Large intestine (tissue), 3 donors: Measurements from ENCODE around the gene WDR20. TPM values are rescaled to one million over a fixed set of nuclear protein-coding genes. Genes with fewer than 3 reads are reported as not detected.
A peak's percentile ranks its signal among the peaks of the same experiment; 100 is the strongest.

Experiments used
- DNase-seq, 2 donors: peaks; one replicate each; pipeline versions ENCODE4 v3.0.0 to v3.0.0-alpha.2; 2013
- H3K27ac ChIP-seq: one replicate; pipeline ENCODE4 v1.5.1; 2013; ENCODE audit warnings: low read length
- H3K27me3 ChIP-seq: 2 replicates; pipeline ENCODE4 v1.6.1; 2013; ENCODE audit warnings: low read length; ENCODE audit not compliant: control insufficient read depth, insufficient read depth
- H3K36me3 ChIP-seq: 2 replicates; pipeline ENCODE4 v1.6.1; 2013; ENCODE audit warnings: low read length; ENCODE audit not compliant: control insufficient read depth, insufficient read depth
- H3K4me1 ChIP-seq: one replicate; pipeline ENCODE4 v1.6.1; 2013; ENCODE audit warnings: low read length; ENCODE audit not compliant: control insufficient read depth, insufficient read depth
- H3K4me3 ChIP-seq: one replicate; pipeline ENCODE4 v1.5.1; 2013; ENCODE audit warnings: low read length
- H3K9me3 ChIP-seq: one replicate; pipeline ENCODE4 v1.6.1; 2013; ENCODE audit warnings: mild to moderate bottlenecking, low read depth, low read length, moderate library complexity; ENCODE audit not compliant: control insufficient read depth
- WGBS: methylation state at CpG from one replicate; pipeline ENCODE4 v1.1.5; 2013; ENCODE audit warnings: low lambda C conversion rate; ENCODE audit not compliant: insufficient coverage; 5-methylcytosine and 5-hydroxymethylcytosine counted together
- polyA plus RNA-seq: library from polyadenylated mRNA; unstranded; fragments of 120-200 nt; gene quantifications from one replicate; pipeline ENCODE4 v1.2.1, GENCODE V29; 2013

Gene WDR20
- polyA plus RNA-seq, 1 donor: 27.1 TPM

DNA sequence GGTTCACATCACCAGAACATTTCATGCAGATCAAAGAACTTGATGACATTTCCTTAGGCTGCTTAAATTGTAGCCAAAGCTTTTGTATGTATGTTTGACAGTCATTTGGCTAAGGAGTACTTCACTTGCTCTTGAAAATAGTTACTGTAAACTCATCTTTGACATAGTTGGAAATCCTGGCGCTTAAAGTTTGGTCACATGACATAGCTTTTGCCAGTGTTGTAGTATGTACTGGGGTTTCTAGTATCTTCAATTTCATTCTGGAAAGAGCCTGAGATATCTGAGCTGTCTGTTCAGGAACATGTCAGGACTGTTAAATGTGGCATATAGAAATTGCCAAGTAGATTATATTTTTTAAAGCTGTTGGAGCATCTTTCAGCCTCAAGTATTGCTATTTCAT is 55.7 kb downstream of the WDR20 start:
- Histone ChIP-seq H3K4me1 (peaks cover 15% of the 10 kb centered on the region), H3K27ac (no peak overlapping the region), H3K4me3 (no peak overlapping the region), H3K27me3 (no peaks in the 10 kb centered on the region), H3K36me3 (peaks cover 36% of the 10 kb centered on the region), H3K9me3 (no peaks in the 10 kb centered on the region)
- no CpG with 5 or more reads among the region's 1 CpG for WGBS
- DNase-seq: no peak

DNA sequence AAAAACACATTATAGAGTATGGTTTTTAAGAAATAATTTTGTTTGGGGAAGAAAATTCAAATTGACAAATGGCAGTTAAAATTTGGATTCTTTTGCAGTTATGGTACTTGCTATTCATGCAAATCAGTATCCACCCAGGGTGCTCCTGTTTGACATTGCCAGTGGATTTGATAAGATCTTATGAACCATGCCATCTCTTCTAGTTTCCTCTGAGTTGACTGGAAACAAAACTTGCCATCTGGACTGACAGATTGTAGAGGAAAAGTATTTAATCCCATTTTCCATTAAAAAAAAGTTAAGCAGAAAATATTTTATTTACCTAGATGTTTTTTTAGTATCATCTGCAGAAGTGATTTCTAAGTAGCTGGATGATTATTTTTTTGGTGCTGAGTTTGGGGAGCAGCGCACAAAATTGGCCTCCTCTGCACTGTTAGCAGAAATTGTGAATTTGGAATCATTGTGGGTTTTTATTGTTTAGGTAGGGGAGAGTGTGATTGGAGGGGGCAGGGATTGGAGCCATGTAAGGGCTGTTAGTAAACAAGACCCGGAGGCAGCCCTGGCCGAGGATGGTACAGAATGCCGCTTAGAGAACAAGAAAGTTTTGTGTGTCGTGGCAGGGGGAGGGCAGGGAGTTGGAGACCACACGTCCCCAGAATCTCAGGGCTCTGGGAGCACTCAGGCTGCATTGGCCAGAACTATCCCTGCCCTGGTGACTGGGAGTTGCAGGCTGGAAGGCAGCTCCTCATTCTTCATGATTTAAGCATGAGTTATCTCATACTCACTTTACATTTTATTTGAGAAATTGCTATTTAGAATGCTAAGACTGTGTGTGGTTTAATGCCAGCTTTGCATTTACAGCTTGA is 56.6 kb downstream of the WDR20 start:
- no peaks in the 10 kb centered on the region for H3K9me3 ChIP-seq
- no peak overlapping the region for H3K27ac ChIP-seq
- peaks cover 39% of the 10 kb centered on the region for H3K36me3 ChIP-seq
- H3K4me3 ChIP-seq: no peak overlapping the region
- H3K27me3 ChIP-seq: no peaks in the 10 kb centered on the region
- WGBS: 100% methylated on average over 1 of the region's 6 CpGs
- DNase-seq: no peak
- peaks cover 7% of the 10 kb centered on the region for H3K4me1 ChIP-seq

DNA sequence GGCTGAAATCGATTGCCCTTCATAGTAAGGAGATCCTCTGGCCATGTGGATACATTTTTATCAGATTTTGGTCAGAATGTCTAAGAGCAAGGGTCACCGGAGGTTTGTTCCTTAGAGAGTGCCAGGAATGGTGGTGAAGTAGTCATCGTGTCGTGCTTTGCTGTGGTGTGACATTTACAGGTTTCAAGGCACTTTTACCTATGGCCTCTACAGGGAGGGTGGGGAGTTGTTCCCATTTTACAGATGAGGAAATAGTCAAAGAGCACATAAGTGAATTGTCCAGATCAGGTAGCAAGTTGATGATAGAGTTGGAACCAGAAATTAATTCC is 57.2 kb downstream of the WDR20 start:
- Histone ChIP-seq H3K4me3 (no peak overlapping the region), H3K27ac (no peak overlapping the region), H3K27me3 (no peaks in the 10 kb centered on the region), H3K9me3 (no peaks in the 10 kb centered on the region), H3K4me1 (peaks cover 5% of the 10 kb centered on the region), H3K36me3 (peaks cover 39% of the 10 kb centered on the region)
- no peak for DNase-seq
- no CpG with 5 or more reads among the region's 4 CpGs for WGBS

DNA sequence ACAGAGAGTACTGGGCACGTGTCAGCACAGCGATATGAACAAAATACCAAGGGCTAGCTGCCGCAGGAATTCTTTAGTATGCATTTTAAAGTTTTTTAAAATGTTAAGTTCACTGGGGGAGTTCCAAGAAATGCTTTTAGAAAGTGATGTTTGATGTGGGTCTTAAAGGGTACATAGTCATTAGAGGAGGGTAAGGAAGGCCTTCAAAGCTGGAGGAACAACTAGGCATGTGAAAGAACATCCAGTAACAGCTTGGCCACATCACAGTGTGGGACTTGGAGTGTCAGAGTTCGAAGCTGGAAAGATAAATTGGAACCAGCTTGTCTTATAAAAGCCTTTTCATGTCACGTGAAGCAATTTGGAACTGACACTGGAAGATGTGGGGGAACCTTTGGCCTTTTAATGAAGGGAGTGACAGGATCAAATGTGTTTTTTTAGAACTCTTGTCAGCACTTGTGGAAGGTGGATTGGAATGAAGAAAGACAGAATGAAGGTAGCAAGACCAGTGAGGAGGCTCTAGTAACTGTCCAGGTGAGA is 57.7 kb downstream of the WDR20 start:
- no peaks in the 10 kb centered on the region for H3K9me3 ChIP-seq
- peak in 1 of 2 donors; percentile 55 for DNase-seq
- H3K27ac ChIP-seq: no peak overlapping the region
- peaks cover 39% of the 10 kb centered on the region for H3K36me3 ChIP-seq
- H3K27me3 ChIP-seq: no peaks in the 10 kb centered on the region
- 100% methylated on average over 1 of the region's 5 CpGs for WGBS
- peaks cover 5% of the 10 kb centered on the region for H3K4me1 ChIP-seq
- H3K4me3 ChIP-seq: no peak overlapping the region

DNA sequence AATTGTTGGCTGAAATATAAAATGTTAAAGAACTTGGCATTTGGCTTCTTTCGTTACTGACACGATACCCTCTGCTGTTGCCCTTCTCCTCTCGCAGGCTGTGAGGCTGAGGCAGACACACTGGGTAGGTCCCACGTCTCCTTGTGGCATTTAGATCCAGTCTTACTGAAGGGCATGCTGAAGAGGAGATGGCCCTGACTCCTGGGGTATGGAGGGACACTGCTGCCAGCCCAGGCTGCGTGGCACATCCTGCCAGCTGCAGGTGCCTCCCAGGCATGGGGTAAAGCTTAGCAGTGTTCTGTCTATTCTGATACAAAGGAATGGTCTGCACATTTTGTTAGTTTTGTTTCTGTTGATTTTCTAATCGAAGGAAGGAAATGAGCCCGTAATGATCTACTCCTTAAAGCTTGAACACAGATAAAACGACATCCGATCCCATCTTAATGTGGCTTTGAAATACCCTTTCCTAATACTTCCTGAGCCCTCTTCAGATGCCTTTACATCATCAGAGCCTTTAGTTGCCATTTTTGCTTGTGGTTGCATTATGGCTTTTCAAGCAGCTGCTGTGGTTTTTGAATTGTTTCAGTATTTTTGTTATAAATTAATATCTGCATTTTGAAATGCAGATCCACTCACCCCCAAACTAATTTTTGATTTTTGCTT is 61.1 kb downstream of the WDR20 start:
- peaks cover 5% of the 10 kb centered on the region for H3K4me1 ChIP-seq
- no peak overlapping the region for H3K27ac ChIP-seq
- no peak for DNase-seq
- no peaks in the 10 kb centered on the region for H3K27me3 ChIP-seq
- H3K36me3 ChIP-seq: peaks cover 65% of the 10 kb centered on the region
- H3K9me3 ChIP-seq: no peaks in the 10 kb centered on the region
- H3K4me3 ChIP-seq: no peak overlapping the region
- 86% methylated on average over 4 of the region's 9 CpGs for WGBS

DNA sequence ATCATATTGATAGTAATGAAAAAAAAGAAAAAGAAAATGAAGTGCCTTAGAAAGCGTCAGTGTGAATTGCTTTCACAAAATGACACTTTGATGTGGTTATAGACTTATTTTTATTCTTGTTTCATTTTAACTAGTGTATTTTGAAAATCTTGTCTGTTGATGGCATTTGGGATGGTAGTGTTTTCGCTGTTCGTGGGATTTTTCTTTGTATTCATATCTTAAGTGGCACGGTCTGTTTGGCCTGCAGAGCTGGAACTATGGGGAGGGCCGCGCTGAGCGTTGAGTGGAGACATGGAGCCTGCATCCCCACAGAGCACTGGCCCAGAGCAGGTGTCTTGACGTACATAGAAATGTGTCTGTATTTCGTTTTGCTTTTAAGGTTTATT is 61.6 kb downstream of the WDR20 start:
- Histone ChIP-seq H3K9me3 (no peaks in the 10 kb centered on the region), H3K27me3 (no peaks in the 10 kb centered on the region), H3K4me3 (no peak overlapping the region), H3K27ac (no peak overlapping the region), H3K36me3 (peaks cover 61% of the 10 kb centered on the region), H3K4me1 (peaks cover 5% of the 10 kb centered on the region)
- no peak for DNase-seq
- WGBS: no CpG with 5 or more reads among the region's 9 CpGs

DNA sequence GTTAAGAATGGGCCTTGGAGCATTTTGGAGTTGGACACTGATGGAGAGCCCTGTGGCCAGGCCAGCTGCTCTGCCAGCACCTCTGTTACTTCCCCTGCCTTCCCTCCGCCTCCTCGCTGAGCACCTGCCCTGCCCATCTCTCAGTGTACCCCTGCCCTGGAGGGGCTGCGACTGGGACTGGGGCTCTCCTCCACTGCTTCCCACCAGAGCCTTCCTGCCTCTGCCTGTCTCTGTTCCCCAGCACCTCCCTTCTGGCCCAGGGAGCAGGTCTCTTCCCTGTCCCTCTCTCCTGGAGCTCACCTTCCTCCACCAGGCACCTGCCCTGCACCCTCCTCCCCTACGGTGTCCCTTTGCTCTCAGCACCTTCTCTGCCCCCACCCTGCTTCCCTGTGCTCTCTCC is 62.1 kb downstream of the WDR20 start:
- Histone ChIP-seq H3K4me3 (no peak overlapping the region), H3K27ac (no peak overlapping the region), H3K27me3 (no peaks in the 10 kb centered on the region), H3K9me3 (no peaks in the 10 kb centered on the region), H3K4me1 (peaks cover 5% of the 10 kb centered on the region), H3K36me3 (peaks cover 61% of the 10 kb centered on the region)
- WGBS: no CpG with 5 or more reads among the region's 4 CpGs
- no peak for DNase-seq

DNA sequence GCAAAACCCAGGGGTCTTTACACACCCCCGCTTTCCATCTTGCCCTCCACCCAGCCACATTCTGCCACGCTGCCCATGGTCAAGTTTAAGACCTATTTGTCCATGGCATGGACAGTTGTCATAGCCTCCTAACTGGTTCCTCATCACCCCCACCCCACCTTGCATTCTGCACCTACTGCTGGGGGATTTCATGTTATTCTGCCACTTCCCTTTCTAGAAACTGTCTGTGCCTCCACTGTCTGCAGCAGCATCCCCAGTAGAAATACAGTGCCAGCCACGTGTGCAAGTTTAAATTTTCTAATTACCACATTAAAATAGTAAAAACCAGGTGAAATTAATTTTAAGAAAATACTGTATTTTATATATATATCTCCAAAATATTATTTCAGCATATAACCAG is 63.2 kb downstream of the WDR20 start:
- no peaks in the 10 kb centered on the region for H3K27me3 ChIP-seq
- H3K4me3 ChIP-seq: no peak overlapping the region
- no peaks in the 10 kb centered on the region for H3K9me3 ChIP-seq
- DNase-seq: no peak
- H3K27ac ChIP-seq: no peak overlapping the region
- WGBS: no CpG with 5 or more reads among the region's 3 CpGs
- no peaks in the 10 kb centered on the region for H3K4me1 ChIP-seq
- H3K36me3 ChIP-seq: peaks cover 63% of the 10 kb centered on the region

DNA sequence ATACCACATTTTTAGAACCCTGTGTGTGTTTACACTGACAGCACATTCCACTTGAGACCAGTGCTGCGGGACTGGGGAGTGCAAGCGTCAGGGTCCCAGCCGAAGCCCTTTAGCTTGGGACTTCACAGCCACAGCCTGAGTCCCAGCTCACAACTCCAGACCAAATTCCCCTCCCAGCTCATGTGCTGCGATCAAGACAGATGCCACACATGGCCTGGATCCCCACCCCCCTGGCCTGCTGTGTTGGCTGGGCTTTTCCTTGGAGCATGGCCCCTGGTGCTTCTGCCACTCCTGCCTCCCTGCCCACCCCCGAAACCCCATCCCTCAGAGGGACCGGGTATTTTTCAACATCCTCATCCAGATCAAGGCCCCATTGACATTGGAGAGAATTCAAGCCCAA is 63.7 kb downstream of the WDR20 start:
- H3K36me3 ChIP-seq: peaks cover 63% of the 10 kb centered on the region
- no peak overlapping the region for H3K27ac ChIP-seq
- no CpG with 5 or more reads among the region's 6 CpGs for WGBS
- no peak for DNase-seq
- no peaks in the 10 kb centered on the region for H3K4me1 ChIP-seq
- H3K27me3 ChIP-seq: no peaks in the 10 kb centered on the region
- H3K4me3 ChIP-seq: no peak overlapping the region
- H3K9me3 ChIP-seq: no peaks in the 10 kb centered on the region

DNA sequence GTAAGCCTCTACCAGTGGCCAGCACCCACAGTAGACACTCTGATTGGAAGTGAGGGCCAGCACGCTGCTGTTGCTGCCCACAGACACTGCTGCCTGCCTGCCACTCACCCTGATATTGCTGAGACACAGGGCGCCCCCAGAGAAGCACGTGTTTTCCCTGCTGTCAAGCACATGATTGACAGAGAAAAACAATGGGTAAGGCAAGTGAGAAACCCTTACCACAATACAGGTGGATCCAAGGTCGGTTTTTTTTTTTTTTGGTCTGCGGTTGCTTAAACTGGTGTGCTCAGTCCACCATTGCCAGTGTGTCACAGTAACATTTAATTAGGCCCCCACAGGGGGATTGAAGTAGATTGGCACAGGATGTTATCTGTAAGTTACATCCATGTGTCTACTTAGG is 65.9 kb downstream of the WDR20 start:
- no peak for DNase-seq
- no CpG with 5 or more reads among the region's 5 CpGs for WGBS
- Histone ChIP-seq H3K4me1 (no peaks in the 10 kb centered on the region), H3K9me3 (no peaks in the 10 kb centered on the region), H3K27me3 (no peaks in the 10 kb centered on the region), H3K36me3 (peaks cover 61% of the 10 kb centered on the region), H3K4me3 (no peak overlapping the region), H3K27ac (no peak overlapping the region)
